GM12873 (cell line): ENCODE measurements around the gene OR2T11.

ENCODE experiments used
- CTCF ChIP-seq: IDR thresholded peaks from 2 replicates; pipeline ENCODE4 v1.5.1; 2012; ENCODE audit warnings: low read depth, mild to moderate bottlenecking, moderate library complexity, low read length, control low read depth; ENCODE audit not compliant: insufficient read depth; ENCODE audit errors: missing control alignments

OR2T11 gene

GRCh38 chr1:248613742-248614141, 21.1 kb downstream of the OR2T11 start:
- no peak for TF ChIP-seq CTCF

GRCh38 chr1:248611883-248612414, 22.9 kb downstream of the OR2T11 start:
- peak; percentile 20 for TF ChIP-seq CTCF

GRCh38 chr1:248610301-248610700, 24.6 kb downstream of the OR2T11 start:
- no peak for TF ChIP-seq CTCF

GRCh38 chr1:248599396-248599795, 35.5 kb downstream of the OR2T11 start:
- TF ChIP-seq CTCF, result no peak

- no peak for TF ChIP-seq CTCF
Measured at GRCh38 chr1:248597589-248597988, 37.3 kb downstream of the OR2T11 start, which contains the start of gene OR2T10. Gene OR2T10, minus strand, starts transcription at chr1:248597700. Its CDS starts 3,932 bp downstream, at chr1:248593768.

- TF ChIP-seq CTCF, result no peak
Measured at GRCh38 chr1:248596615-248597014, 38.3 kb downstream of the OR2T11 start.

GRCh38 chr1:248593226-248593625, 41.7 kb downstream of the OR2T11 start:
- TF ChIP-seq CTCF, result no peak
